ENCODE results near the gene ATPAF1.

DNA sequence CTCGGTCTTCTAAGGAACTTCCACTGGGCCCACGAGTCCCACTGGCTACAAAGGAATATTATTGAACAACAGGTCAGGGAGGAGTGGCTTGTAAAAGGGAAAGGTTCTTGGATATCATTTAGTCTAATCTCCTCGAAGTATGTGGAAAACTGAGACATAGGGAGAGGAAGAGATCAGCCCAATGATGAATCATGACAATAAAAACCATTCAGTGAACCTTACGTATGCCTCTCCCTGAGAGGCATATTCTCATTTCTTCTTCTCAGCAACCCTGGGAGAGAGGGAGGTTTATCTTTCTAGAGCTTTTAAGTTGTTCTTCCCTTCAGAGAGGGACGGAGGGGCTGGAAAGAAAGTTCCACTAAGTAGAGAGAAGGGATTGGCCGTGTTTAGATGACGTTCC lies 46.2 kb downstream of the ATPAF1 start:
- TF ChIP-seq, protein P1, sequence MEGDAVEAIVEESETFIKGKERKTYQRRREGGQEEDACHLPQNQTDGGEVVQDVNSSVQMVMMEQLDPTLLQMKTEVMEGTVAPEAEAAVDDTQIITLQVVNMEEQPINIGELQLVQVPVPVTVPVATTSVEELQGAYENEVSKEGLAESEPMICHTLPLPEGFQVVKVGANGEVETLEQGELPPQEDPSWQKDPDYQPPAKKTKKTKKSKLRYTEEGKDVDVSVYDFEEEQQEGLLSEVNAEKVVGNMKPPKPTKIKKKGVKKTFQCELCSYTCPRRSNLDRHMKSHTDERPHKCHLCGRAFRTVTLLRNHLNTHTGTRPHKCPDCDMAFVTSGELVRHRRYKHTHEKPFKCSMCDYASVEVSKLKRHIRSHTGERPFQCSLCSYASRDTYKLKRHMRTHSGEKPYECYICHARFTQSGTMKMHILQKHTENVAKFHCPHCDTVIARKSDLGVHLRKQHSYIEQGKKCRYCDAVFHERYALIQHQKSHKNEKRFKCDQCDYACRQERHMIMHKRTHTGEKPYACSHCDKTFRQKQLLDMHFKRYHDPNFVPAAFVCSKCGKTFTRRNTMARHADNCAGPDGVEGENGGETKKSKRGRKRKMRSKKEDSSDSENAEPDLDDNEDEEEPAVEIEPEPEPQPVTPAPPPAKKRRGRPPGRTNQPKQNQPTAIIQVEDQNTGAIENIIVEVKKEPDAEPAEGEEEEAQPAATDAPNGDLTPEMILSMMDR (IDR thresholded peaks at IDR 0.05; ENCODE audit: low read depth, low read length), result no peak
- TF ChIP-seq POLR2A (IDR thresholded peaks at IDR 0.05; ENCODE audit: extremely low read depth, insufficient read length) (no peak), MYC (IDR thresholded peaks at IDR 0.05; ENCODE audit: low read depth, low read length) (no peak)
- TF ChIP-seq, protein P2, sequence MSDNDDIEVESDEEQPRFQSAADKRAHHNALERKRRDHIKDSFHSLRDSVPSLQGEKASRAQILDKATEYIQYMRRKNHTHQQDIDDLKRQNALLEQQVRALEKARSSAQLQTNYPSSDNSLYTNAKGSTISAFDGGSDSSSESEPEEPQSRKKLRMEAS (IDR thresholded peaks at IDR 0.05; ENCODE audit: low read depth, low read length), result no peak

Data from NB4 (cell line).